IMR-90 (cell line): ENCODE results near the gene NPAS3. TPM values are rescaled to one million over a fixed set of nuclear protein-coding genes. Genes with fewer than 3 reads are reported as not detected.

ENCODE experiments used
- ATAC-seq: fragments of 200-7000 bp; cut with Tn5 transposase; 2 replicates; pipeline ENCODE4 v1.9.1; 2020; ENCODE audit warnings: low read depth, mild to moderate bottlenecking, moderate library complexity
- BruUV-seq: library from RNA; stranded (reverse); fragments of 400-500 nt; replicated peaks from 2 replicates; lab custom pipeline; 2021; lab: Mats Ljungman, UMichigan
- CTCF ChIA-PET: fragments of 300-600 bp; formaldehyde crosslinking; extraction: SDS; loops from one replicate; lab custom pipeline; 2021; ENCODE audit warnings: antibody characterized with exemption; lab: Yijun Ruan, JAX
- POLR2A ChIA-PET: fragments of 300-600 bp; sonication (Branson Sonifier 250); formaldehyde crosslinking; loops from one replicate; lab custom pipeline; 2022; ENCODE audit warnings: antibody characterized with exemption; ENCODE audit not compliant: unreplicated experiment; lab: Charles Lee
- DNase-seq: peaks from one replicate; pipeline ENCODE4 v3.0.0; 2013
- H2AFZ ChIP-seq: replicated peaks from 2 replicates; pipeline ENCODE3; 2013; ENCODE audit warnings: low read length, mild to moderate bottlenecking; ENCODE audit not compliant: poor library complexity
- H2AK5ac ChIP-seq: 2 replicates; pipeline ENCODE4 v1.6.1; 2013; ENCODE audit warnings: low read depth, low read length, inconsistent platforms
- H2AK9ac ChIP-seq: replicated peaks from 2 replicates; pipeline ENCODE3; 2013; ENCODE audit warnings: mild to moderate bottlenecking, low read depth, low read length, moderate library complexity; ENCODE audit not compliant: poor library complexity
- H2BK120ac ChIP-seq: 2 replicates; pipeline ENCODE4 v1.6.1; 2013; ENCODE audit warnings: low read depth, low read length, inconsistent platforms
- H2BK15ac ChIP-seq: 3 replicates; pipeline ENCODE4 v1.6.1; 2013; ENCODE audit warnings: low read depth, low read length, inconsistent platforms
- H2BK20ac ChIP-seq: 2 replicates; pipeline ENCODE4 v1.6.1; 2013; ENCODE audit warnings: low read depth, mild to moderate bottlenecking, inconsistent platforms, low read length, moderate library complexity
- H2BK5ac ChIP-seq: 2 replicates; pipeline ENCODE4 v1.6.1; 2013; ENCODE audit warnings: mild to moderate bottlenecking, low read depth, low read length, inconsistent platforms; ENCODE audit not compliant: poor library complexity, severe bottlenecking
- H3K14ac ChIP-seq: replicated peaks from 2 replicates; pipeline ENCODE4 v1.6.1; 2013; ENCODE audit warnings: low read depth, low read length, inconsistent platforms
- H3K18ac ChIP-seq: 2 replicates; pipeline ENCODE4 v1.6.1; 2013; ENCODE audit warnings: low read depth, low read length, control low read depth
- H3K23ac ChIP-seq: 2 replicates; pipeline ENCODE4 v1.6.1; 2013; ENCODE audit warnings: low read depth, low read length, inconsistent platforms
- H3K27ac ChIP-seq: 2 replicates; pipeline ENCODE4 v1.5.1; 2013; ENCODE audit warnings: mild to moderate bottlenecking, control low read depth, low read length; ENCODE audit not compliant: insufficient read depth
- H3K27me3 ChIP-seq: 2 replicates; pipeline ENCODE4 v1.6.1; 2013; ENCODE audit warnings: low read length; ENCODE audit not compliant: control insufficient read depth, insufficient read depth
- H3K36me3 ChIP-seq: 2 replicates; pipeline ENCODE4 v1.6.1; 2013; ENCODE audit warnings: low read length, mixed read lengths; ENCODE audit not compliant: control insufficient read depth, insufficient read depth
- H3K4ac ChIP-seq: 2 replicates; pipeline ENCODE4 v1.6.1; 2013; ENCODE audit warnings: low read depth, low read length, inconsistent platforms
- H3K4me1 ChIP-seq: 2 replicates; pipeline ENCODE4 v1.6.1; 2013; ENCODE audit warnings: low read length, mixed read lengths; ENCODE audit not compliant: control insufficient read depth, insufficient read depth
- H3K4me2 ChIP-seq: 2 replicates; pipeline ENCODE4 v1.6.1; 2013; ENCODE audit warnings: low read depth, mild to moderate bottlenecking, control low read depth, low read length, moderate library complexity
- H3K4me3 ChIP-seq: 2 replicates; pipeline ENCODE4 v1.5.1; 2013; ENCODE audit warnings: low read depth, mild to moderate bottlenecking, control low read depth, low read length, moderate library complexity; ENCODE audit not compliant: insufficient read depth
- H3K56ac ChIP-seq: 2 replicates; pipeline ENCODE4 v1.6.1; 2013; ENCODE audit warnings: low read length, inconsistent platforms; ENCODE audit not compliant: insufficient read depth; ENCODE audit errors: extremely low read depth
- H3K79me1 ChIP-seq, 2 experiments: 2 replicates each; pipeline ENCODE4 v1.6.1; 2013; ENCODE audit warnings: low read length in 2 of 2, inconsistent platforms in 1 of 2, low read depth in 1 of 2
- H3K9ac ChIP-seq: 2 replicates; pipeline ENCODE4 v1.6.1; 2013; ENCODE audit warnings: low read depth, low read length, control low read depth
- H3K9me1 ChIP-seq: 2 replicates; pipeline ENCODE4 v1.6.1; 2013; ENCODE audit warnings: low read length, inconsistent platforms; ENCODE audit not compliant: insufficient read depth
- H3K9me3 ChIP-seq: 2 replicates; pipeline ENCODE4 v1.6.1; 2013; ENCODE audit warnings: low read length; ENCODE audit not compliant: control insufficient read depth, insufficient read depth
- H4K20me1 ChIP-seq: 2 replicates; pipeline ENCODE4 v1.6.1; 2013; ENCODE audit warnings: low read length, inconsistent platforms; ENCODE audit not compliant: insufficient read depth
- H4K5ac ChIP-seq: 2 replicates; pipeline ENCODE4 v1.6.1; 2013; ENCODE audit warnings: mild to moderate bottlenecking, low read depth, low read length, control low read depth
- H4K8ac ChIP-seq, 2 experiments: 2 replicates each; pipeline ENCODE4 v1.6.1; 2013; ENCODE audit warnings: low read depth in 2 of 2, low read length in 2 of 2, control low read depth in 1 of 2, inconsistent platforms in 1 of 2
- H4K91ac ChIP-seq: 2 replicates; pipeline ENCODE4 v1.6.1; 2013; ENCODE audit warnings: low read depth, low read length, inconsistent platforms; ENCODE audit not compliant: insufficient read depth
- ELK1 ChIP-seq: fragments of 150-350 bp; IDR thresholded peaks from 2 replicates; pipeline ENCODE4 v1.6.1; 2016; ENCODE audit warnings: low read depth, mild to moderate bottlenecking, low read length, moderate library complexity, borderline replicate concordance
- MAFK ChIP-seq: IDR thresholded peaks from 2 replicates; pipeline ENCODE4 v1.6.1; 2012; ENCODE audit warnings: low read depth, low read length, improper control_type of control experiment
- MAZ ChIP-seq: IDR thresholded peaks from 2 replicates; pipeline ENCODE4 v1.6.1; 2012; ENCODE audit warnings: low read depth, mild to moderate bottlenecking, low read length, improper control_type of control experiment, moderate library complexity, borderline replicate concordance
- MXI1 ChIP-seq: IDR thresholded peaks from 2 replicates; pipeline ENCODE4 v1.6.1; 2012; ENCODE audit warnings: low read depth, mild to moderate bottlenecking, low read length, moderate library complexity, borderline replicate concordance
- NFE2L2 ChIP-seq: fragments of 150-350 bp; IDR thresholded peaks from 2 replicates; pipeline ENCODE4 v1.6.1; 2016; ENCODE audit warnings: low read depth, mild to moderate bottlenecking, low read length
- RAD21 ChIP-seq: IDR thresholded peaks from 2 replicates; pipeline ENCODE4 v1.6.1; 2012; ENCODE audit warnings: low read length, improper control_type of control experiment
- USF2 ChIP-seq: fragments of 150-350 bp; IDR thresholded peaks from 2 replicates; pipeline ENCODE4 v1.6.1; 2017; ENCODE audit warnings: mild to moderate bottlenecking, antibody characterized with exemption, low read length, low read depth
- dilution Hi-C: fragments of 300-500 bp; cut with HindIII; formaldehyde crosslinking; loops from one replicate; pipeline ENCODE4 v1.14.3; 2018; ENCODE audit warnings: low sequenced_read_pairs; ENCODE audit not compliant: unreplicated experiment
- in situ Hi-C: fragments of 300-500 bp; cut with MboI; formaldehyde crosslinking; loops from 3 replicates; pipeline ENCODE4 v1.14.3; 2019; ENCODE audit warnings: low sequenced_read_pairs, inconsistent platforms, mixed read lengths
- intact Hi-C: fragments of 100-400 bp; cut with micrococcal nuclease; formaldehyde crosslinking; loops from 2 replicates; pipeline ENCODE4 v1.10.0; 2022
- polyA plus RNA-seq, 3 experiments: library from polyadenylated mRNA; depleted of rRNA; stranded (reverse); fragments of >200 nt; gene quantifications; 2 replicates each; pipeline ENCODE4 v1.2.3, GENCODE V29; 2012; ENCODE audit warnings: low replicate concordance in 1 of 3
- total RNA-seq: library from RNA; depleted of rRNA; stranded (reverse); fragments of >200 nt; gene quantifications from 2 replicates; pipeline ENCODE4 v1.2.3, GENCODE V29; 2012

The NPAS3 gene
- total and polyA plus RNA-seq, 2 of the 4 experiments (the other 2 are of a cell fraction) = not detected

GRCh38 chr14:33386140-33386539, 447.5 kb downstream of the NPAS3 start:
- TF ChIP-seq MAZ (no peak), NFE2L2 (no peak), MAFK (no peak), MXI1 (no peak), ELK1 (no peak), USF2 (no peak), RAD21 (no peak)
- no TSS peak for BruUV-seq
- Histone ChIP-seq H3K9ac (no peak overlapping the region), H3K4me2 (no peak overlapping the region), H3K9me1 (no peaks in the 10 kb centered on the region), H3K27me3 (no peaks in the 10 kb centered on the region), H3K79me1 (no peaks in the 10 kb centered on the region), H3K14ac (no peak overlapping the region), H3K4me1 (no peaks in the 10 kb centered on the region), H2AFZ (no peak overlapping the region), H4K8ac (no peak overlapping the region), H3K4ac (no peak overlapping the region), H2AK5ac (no peak overlapping the region), H3K36me3 (no peaks in the 10 kb centered on the region), H2BK5ac (no peak overlapping the region), H4K91ac (no peak overlapping the region), H2BK15ac (no peak overlapping the region), H3K23ac (no peak overlapping the region), H4K20me1 (no peaks in the 10 kb centered on the region), H3K56ac (no peak overlapping the region), H4K5ac (no peak overlapping the region), H3K18ac (no peak overlapping the region), H3K27ac (no peak overlapping the region), H2AK9ac (no peak overlapping the region), H3K9me3 (no peaks in the 10 kb centered on the region), H2BK120ac (no peak overlapping the region), H2BK20ac (no peak overlapping the region), H3K4me3 (no peak overlapping the region)
- POLR2A ChIA-PET = no interaction called here
- in situ Hi-C loops (no loop called here), intact Hi-C loops (no loop called here), dilution Hi-C loops (no loop called here)
- CTCF ChIA-PET = no interaction called here
- DNase-seq (no peak), ATAC-seq (no peak)
